ENCODE measurements around the gene RBM15. TPM values are rescaled to one million over a fixed set of nuclear protein-coding genes. Genes with fewer than 3 reads are reported as not detected.

Gene RBM15
- total and polyA plus RNA-seq, 2 donors (not counting 1 experiment from before 2014, with no cell fraction given) = 23.7 to 97.7 TPM

DNA sequence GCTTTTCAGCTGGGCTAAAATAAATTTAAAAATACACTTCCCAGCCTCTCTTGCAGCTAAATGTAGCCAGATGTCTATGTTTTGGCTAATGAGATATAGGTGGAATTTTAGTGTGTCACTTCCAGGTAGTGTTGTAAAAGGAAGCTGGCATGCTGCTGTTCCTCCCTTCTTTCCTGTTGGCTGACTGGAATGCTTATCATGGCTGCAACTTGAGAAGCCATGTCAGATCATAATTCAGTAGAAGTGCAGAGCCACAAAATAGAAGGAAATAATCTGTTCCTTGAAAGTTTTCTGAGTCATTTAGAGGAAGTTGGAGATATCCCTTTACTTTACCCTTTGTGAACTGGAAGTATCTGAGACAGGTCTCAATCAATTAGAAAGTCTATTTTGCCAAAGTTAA, 10.9 kb upstream of the RBM15 start:
- Histone ChIP-seq H3K4me1 (ENCODE audit: control insufficient read depth in 2 of 2, insufficient read depth in 2 of 2, low read length in 2 of 2) (no peaks in the 10 kb centered on the region), H3K36me3 (replicated peaks in 1 of 2; ENCODE audit: control extremely low read depth in 1 of 2, control insufficient read depth in 1 of 2, extremely low read depth in 1 of 2, insufficient read depth in 2 of 2, low read length in 1 of 2) (no peaks in the 10 kb centered on the region), H3K79me2 (ENCODE audit: control insufficient read depth, insufficient read depth, low read length) (peaks cover 4% of the 10 kb centered on the region), H2AFZ (ENCODE audit: insufficient read depth, low read depth, low read length, poor library complexity, severe bottlenecking) (no peak overlapping the region), H3K27me3 (replicated peaks in 1 of 4; ENCODE audit: control extremely low read depth in 1 of 4, control insufficient read depth in 3 of 4, insufficient read depth in 4 of 4, low read length in 3 of 4) (no peaks in the 10 kb centered on the region), H4K20me1 (ENCODE audit: control insufficient read depth, insufficient read depth, low read length, poor library complexity, severe bottlenecking) (no peaks in the 10 kb centered on the region), H3K9me3 (ENCODE audit: control extremely low read depth in 1 of 3, control insufficient read depth in 2 of 3, insufficient read depth in 1 of 3, low read length in 2 of 3) (no peaks in the 10 kb centered on the region), H3K4me3 (ENCODE audit: control extremely low read depth in 1 of 5, extremely low read depth in 1 of 5, insufficient read depth in 1 of 5, low read depth in 2 of 5, low read length in 4 of 5) (no peak overlapping the region), H3K9ac (ENCODE audit: low read length) (no peak overlapping the region), H3K27ac (ENCODE audit: low read length in 2 of 2) (no peak overlapping the region), H3K4me2 (replicated peaks; ENCODE audit: low read depth, low read length, poor library complexity, severe bottlenecking) (no peak overlapping the region)
- H3K27me3 Mint-ChIP-seq = no peaks in the 10 kb centered on the region
- no peaks in the 10 kb centered on the region for H3K4me1 Mint-ChIP-seq
- TF ChIP-seq, protein P1, sequence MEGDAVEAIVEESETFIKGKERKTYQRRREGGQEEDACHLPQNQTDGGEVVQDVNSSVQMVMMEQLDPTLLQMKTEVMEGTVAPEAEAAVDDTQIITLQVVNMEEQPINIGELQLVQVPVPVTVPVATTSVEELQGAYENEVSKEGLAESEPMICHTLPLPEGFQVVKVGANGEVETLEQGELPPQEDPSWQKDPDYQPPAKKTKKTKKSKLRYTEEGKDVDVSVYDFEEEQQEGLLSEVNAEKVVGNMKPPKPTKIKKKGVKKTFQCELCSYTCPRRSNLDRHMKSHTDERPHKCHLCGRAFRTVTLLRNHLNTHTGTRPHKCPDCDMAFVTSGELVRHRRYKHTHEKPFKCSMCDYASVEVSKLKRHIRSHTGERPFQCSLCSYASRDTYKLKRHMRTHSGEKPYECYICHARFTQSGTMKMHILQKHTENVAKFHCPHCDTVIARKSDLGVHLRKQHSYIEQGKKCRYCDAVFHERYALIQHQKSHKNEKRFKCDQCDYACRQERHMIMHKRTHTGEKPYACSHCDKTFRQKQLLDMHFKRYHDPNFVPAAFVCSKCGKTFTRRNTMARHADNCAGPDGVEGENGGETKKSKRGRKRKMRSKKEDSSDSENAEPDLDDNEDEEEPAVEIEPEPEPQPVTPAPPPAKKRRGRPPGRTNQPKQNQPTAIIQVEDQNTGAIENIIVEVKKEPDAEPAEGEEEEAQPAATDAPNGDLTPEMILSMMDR (IDR thresholded peaks at IDR 0.05) = no peak
- no peak for TF ChIP-seq EZH2 (IDR thresholded peaks at IDR 0.05; ENCODE audit: borderline replicate concordance, insufficient read depth, low read depth, low read length, poor library complexity, severe bottlenecking)
- ChIA-PET CTCF (interaction anchor here (1.2 to 3.1 kb wide), 6 partner anchors 10 to 168 kb away, joined by 4 to 9 read pairs (median 6); no protein-coding TSS in a partner anchor), POLR2A (interaction anchor here (0.8 kb wide), 1 partner anchor 10 kb away, joined by 3 read pairs; no protein-coding TSS in a partner anchor)
- DNase-seq (no peak), ATAC-seq (ENCODE audit: low read depth) (no peak)
- H3K27ac Mint-ChIP-seq = no peak overlapping the region
- H3K9me3 Mint-ChIP-seq (ENCODE audit: insufficient read depth) = no peaks in the 10 kb centered on the region
- H3K4me3 Mint-ChIP-seq = no peak overlapping the region
- intact Hi-C loops (cut with micrococcal nuclease) = no loop called here

DNA sequence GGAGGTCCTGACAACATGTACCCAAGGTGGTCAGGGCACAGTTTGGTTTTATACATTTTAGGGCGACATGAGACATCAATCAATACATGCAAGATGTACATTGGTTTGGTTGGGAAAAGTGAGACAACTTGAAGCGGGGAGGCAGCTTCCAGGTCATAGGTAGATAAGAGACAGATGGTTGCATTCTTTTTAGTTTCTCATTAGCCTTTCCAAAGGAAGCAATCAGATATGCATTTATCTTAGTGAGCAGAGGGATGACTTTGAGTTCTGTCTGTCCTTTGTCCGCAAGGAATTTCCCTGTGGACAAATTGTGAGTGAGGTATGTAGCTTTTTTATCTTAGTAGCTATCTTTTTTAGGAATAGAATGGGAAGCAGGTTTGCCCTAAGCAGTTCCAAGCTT, 10.5 kb upstream of the RBM15 start:
- CTCF ChIA-PET = interaction anchor here (1.1 to 3.1 kb wide), 6 partner anchors 9 to 167 kb away, joined by 3 to 9 read pairs (median 6); no protein-coding TSS in a partner anchor
- no peaks in the 10 kb centered on the region for H3K36me3 ChIP-seq (replicated peaks in 1 of 2; ENCODE audit: control extremely low read depth in 1 of 2, control insufficient read depth in 1 of 2, extremely low read depth in 1 of 2, insufficient read depth in 2 of 2, low read length in 1 of 2)
- Mint-ChIP-seq H3K4me3 (no peak overlapping the region), H3K27ac (no peak overlapping the region), H3K9me3 (ENCODE audit: insufficient read depth) (no peaks in the 10 kb centered on the region), H3K27me3 (no peaks in the 10 kb centered on the region), H3K4me1 (no peaks in the 10 kb centered on the region)
- 79% methylated on average over 3 of the region's 3 CpGs for WGBS (ENCODE audit: insufficient coverage)
- no peaks in the 10 kb centered on the region for H3K4me1 ChIP-seq (ENCODE audit: control insufficient read depth in 2 of 2, insufficient read depth in 2 of 2, low read length in 2 of 2)
- ATAC-seq (ENCODE audit: low read depth) (no peak), DNase-seq (no peak)
- no peaks in the 10 kb centered on the region for H3K27me3 ChIP-seq (replicated peaks in 1 of 4; ENCODE audit: control extremely low read depth in 1 of 4, control insufficient read depth in 3 of 4, insufficient read depth in 4 of 4, low read length in 3 of 4)
- H4K20me1 ChIP-seq (ENCODE audit: control insufficient read depth, insufficient read depth, low read length, poor library complexity, severe bottlenecking) = no peaks in the 10 kb centered on the region
- H3K9me3 ChIP-seq (ENCODE audit: control extremely low read depth in 1 of 3, control insufficient read depth in 2 of 3, insufficient read depth in 1 of 3, low read length in 2 of 3) = no peaks in the 10 kb centered on the region
- no peak overlapping the region for H3K9ac ChIP-seq (ENCODE audit: low read length)
- intact Hi-C loops (cut with micrococcal nuclease) = no loop called here
- no peak overlapping the region for H3K4me2 ChIP-seq (replicated peaks; ENCODE audit: low read depth, low read length, poor library complexity, severe bottlenecking)
- H3K79me2 ChIP-seq (ENCODE audit: control insufficient read depth, insufficient read depth, low read length) = peaks cover 4% of the 10 kb centered on the region
- POLR2A ChIA-PET = interaction anchor here (0.8 kb wide), 1 partner anchor 9 kb away, joined by 3 read pairs; no protein-coding TSS in a partner anchor
- TF ChIP-seq, protein P1 (IDR thresholded peaks at IDR 0.05) = no peak
- TF ChIP-seq EZH2 (IDR thresholded peaks at IDR 0.05; ENCODE audit: borderline replicate concordance, insufficient read depth, low read depth, low read length, poor library complexity, severe bottlenecking) = no peak
- no peak overlapping the region for H2AFZ ChIP-seq (ENCODE audit: insufficient read depth, low read depth, low read length, poor library complexity, severe bottlenecking)
- H3K4me3 ChIP-seq (ENCODE audit: control extremely low read depth in 1 of 5, extremely low read depth in 1 of 5, insufficient read depth in 1 of 5, low read depth in 2 of 5, low read length in 4 of 5) = no peak overlapping the region
- H3K27ac ChIP-seq (ENCODE audit: low read length in 2 of 2) = no peak overlapping the region

Data from B cell (primary cell).